HL-60 (cell line): ENCODE data around the gene SRCIN1.

Experiments used
- CTCF ChIP-seq: IDR thresholded peaks from one replicate; pipeline ENCODE4 v1.5.1; 2011; ENCODE audit warnings: low read length, control low read depth, inconsistent platforms; ENCODE audit not compliant: insufficient read depth
- REST ChIP-seq: IDR thresholded peaks from 2 replicates; pipeline ENCODE4 v1.6.1; 2012; ENCODE audit warnings: low read depth; ENCODE audit not compliant: insufficient replicate concordance

- TF ChIP-seq CTCF (no peak), REST (no peak)
These were observed 38.4 kb downstream of the SRCIN1 start for GRCh38 chr17:38567350-38567749.
